HepG2 (cell line): Measurements from ENCODE around the gene SYNPR.

Experiments used
- ERF ChIP-seq: IDR thresholded peaks from 2 replicates; pipeline ENCODE4 v1.6.1; 2018; ENCODE audit warnings: missing biosample characterization, missing genetic modification reagents
- MEIS2 ChIP-seq: sonication (generic); formaldehyde crosslinking; IDR thresholded peaks from 2 replicates; pipeline ENCODE4 v1.9.0; 2021; ENCODE audit warnings: mild to moderate bottlenecking, missing genetic modification reagents
- MZF1 ChIP-seq: sonication (generic); formaldehyde crosslinking; IDR thresholded peaks from 2 replicates; pipeline ENCODE4 v1.8.1; 2023; ENCODE audit warnings: mild to moderate bottlenecking, missing genetic modification reagents, borderline replicate concordance
- NFE2L1 ChIP-seq: sonication (generic); formaldehyde crosslinking; IDR thresholded peaks from 2 replicates; pipeline ENCODE4 v1.4.0; 2020; ENCODE audit warnings: missing genetic modification reagents, mild to moderate bottlenecking, borderline replicate concordance
- PHF21A ChIP-seq: sonication (generic); formaldehyde crosslinking; IDR thresholded peaks from 2 replicates; pipeline ENCODE4 v1.5.0; 2020; ENCODE audit warnings: mild to moderate bottlenecking, missing genetic modification reagents
- PTBP1 ChIP-seq: fragments of 200-400 bp; formaldehyde crosslinking; IDR thresholded peaks from 2 replicates; pipeline ENCODE4 v1.6.1; 2018; ENCODE audit warnings: low read length, low read depth; ENCODE audit not compliant: poor library complexity, severe bottlenecking
- RNF2 ChIP-seq: fragments of 450-650 bp; conservative IDR thresholded peaks from 2 replicates; pipeline ENCODE4 v1.6.1; 2016; ENCODE audit warnings: low read depth
- SALL2 ChIP-seq: sonication (generic); formaldehyde crosslinking; IDR thresholded peaks from 2 replicates; pipeline ENCODE4 v1.8.1; 2023; ENCODE audit warnings: mild to moderate bottlenecking, missing genetic modification reagents, inconsistent platforms
- SUZ12 ChIP-seq: fragments of 150-350 bp; IDR thresholded peaks from 2 replicates; pipeline ENCODE4 v1.6.1; 2014; ENCODE audit warnings: low read depth, low read length
- ZNF883 ChIP-seq: sonication (generic); formaldehyde crosslinking; IDR thresholded peaks from 2 replicates; pipeline ENCODE4 v1.5.1; 2020; ENCODE audit warnings: mild to moderate bottlenecking, missing genetic modification reagents; ENCODE audit errors: not compliant biosample characterization
- TF ChIP-seq, protein P1 (sequence below): sonication (generic); formaldehyde crosslinking; IDR thresholded peaks from 2 replicates; pipeline ENCODE4 v1.5.0; 2020; ENCODE audit warnings: mild to moderate bottlenecking, missing genetic modification reagents, moderate library complexity
- TF ChIP-seq, protein P2 (sequence below), 2 experiments: IDR thresholded peaks; 2 replicates each; pipeline ENCODE4 v1.6.1; 2011 to 2012; ENCODE audit warnings: low read length in 2 of 2, borderline replicate concordance in 1 of 2, low read depth in 1 of 2, mild to moderate bottlenecking in 1 of 2, moderate library complexity in 1 of 2
- TF ChIP-seq, protein P3 (sequence below): sonication (generic); formaldehyde crosslinking; IDR thresholded peaks from 2 replicates; pipeline ENCODE4 v1.4.0; 2020; ENCODE audit warnings: missing genetic modification reagents, low read depth, mild to moderate bottlenecking, borderline replicate concordance
- TF ChIP-seq, protein P4 (sequence below): sonication (generic); formaldehyde crosslinking; IDR thresholded peaks from 2 replicates; pipeline ENCODE4 v1.5.1; 2020; ENCODE audit warnings: mild to moderate bottlenecking, missing genetic modification reagents

DNA sequence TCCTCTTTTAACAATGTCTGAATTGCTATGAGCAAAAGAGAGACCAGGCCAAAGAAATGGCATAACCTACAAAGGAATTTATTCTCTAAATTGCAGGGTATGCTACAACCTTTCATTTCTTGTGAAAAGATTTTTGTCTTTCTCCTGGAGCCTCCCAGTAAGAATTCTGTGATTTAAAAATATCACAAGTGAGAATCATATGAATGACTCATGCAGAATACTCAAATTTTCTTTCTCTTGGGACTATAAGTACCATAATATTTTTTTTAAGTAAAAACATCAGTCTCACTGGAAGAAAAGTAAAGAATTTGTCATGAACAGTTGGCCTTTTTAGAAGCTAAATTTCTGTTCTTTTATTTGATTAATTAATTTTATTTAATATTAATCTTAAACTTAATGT is 26.3 kb downstream of the SYNPR start:
- TF ChIP-seq ERF (CRISPR knock-in tag) (no peak), RNF2 (no peak), SALL2 (no peak), ZNF883 (CRISPR knock-in tag) (no peak), MEIS2 (CRISPR knock-in tag) (no peak), MZF1 (CRISPR knock-in tag) (no peak), NFE2L1 (CRISPR knock-in tag) (no peak), PTBP1 (no peak), SUZ12 (no peak), PHF21A (CRISPR knock-in tag) (no peak)
- TF ChIP-seq, protein P1, sequence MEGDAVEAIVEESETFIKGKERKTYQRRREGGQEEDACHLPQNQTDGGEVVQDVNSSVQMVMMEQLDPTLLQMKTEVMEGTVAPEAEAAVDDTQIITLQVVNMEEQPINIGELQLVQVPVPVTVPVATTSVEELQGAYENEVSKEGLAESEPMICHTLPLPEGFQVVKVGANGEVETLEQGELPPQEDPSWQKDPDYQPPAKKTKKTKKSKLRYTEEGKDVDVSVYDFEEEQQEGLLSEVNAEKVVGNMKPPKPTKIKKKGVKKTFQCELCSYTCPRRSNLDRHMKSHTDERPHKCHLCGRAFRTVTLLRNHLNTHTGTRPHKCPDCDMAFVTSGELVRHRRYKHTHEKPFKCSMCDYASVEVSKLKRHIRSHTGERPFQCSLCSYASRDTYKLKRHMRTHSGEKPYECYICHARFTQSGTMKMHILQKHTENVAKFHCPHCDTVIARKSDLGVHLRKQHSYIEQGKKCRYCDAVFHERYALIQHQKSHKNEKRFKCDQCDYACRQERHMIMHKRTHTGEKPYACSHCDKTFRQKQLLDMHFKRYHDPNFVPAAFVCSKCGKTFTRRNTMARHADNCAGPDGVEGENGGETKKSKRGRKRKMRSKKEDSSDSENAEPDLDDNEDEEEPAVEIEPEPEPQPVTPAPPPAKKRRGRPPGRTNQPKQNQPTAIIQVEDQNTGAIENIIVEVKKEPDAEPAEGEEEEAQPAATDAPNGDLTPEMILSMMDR (CRISPR knock-in tag), result no peak
- TF ChIP-seq, protein P2, sequence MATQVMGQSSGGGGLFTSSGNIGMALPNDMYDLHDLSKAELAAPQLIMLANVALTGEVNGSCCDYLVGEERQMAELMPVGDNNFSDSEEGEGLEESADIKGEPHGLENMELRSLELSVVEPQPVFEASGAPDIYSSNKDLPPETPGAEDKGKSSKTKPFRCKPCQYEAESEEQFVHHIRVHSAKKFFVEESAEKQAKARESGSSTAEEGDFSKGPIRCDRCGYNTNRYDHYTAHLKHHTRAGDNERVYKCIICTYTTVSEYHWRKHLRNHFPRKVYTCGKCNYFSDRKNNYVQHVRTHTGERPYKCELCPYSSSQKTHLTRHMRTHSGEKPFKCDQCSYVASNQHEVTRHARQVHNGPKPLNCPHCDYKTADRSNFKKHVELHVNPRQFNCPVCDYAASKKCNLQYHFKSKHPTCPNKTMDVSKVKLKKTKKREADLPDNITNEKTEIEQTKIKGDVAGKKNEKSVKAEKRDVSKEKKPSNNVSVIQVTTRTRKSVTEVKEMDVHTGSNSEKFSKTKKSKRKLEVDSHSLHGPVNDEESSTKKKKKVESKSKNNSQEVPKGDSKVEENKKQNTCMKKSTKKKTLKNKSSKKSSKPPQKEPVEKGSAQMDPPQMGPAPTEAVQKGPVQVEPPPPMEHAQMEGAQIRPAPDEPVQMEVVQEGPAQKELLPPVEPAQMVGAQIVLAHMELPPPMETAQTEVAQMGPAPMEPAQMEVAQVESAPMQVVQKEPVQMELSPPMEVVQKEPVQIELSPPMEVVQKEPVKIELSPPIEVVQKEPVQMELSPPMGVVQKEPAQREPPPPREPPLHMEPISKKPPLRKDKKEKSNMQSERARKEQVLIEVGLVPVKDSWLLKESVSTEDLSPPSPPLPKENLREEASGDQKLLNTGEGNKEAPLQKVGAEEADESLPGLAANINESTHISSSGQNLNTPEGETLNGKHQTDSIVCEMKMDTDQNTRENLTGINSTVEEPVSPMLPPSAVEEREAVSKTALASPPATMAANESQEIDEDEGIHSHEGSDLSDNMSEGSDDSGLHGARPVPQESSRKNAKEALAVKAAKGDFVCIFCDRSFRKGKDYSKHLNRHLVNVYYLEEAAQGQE (IDR thresholded peaks at IDR 0.05; ENCODE audit: borderline replicate concordance in 1 of 2, low read depth in 1 of 2, low read length in 2 of 2), result no peak
- TF ChIP-seq, protein P3, sequence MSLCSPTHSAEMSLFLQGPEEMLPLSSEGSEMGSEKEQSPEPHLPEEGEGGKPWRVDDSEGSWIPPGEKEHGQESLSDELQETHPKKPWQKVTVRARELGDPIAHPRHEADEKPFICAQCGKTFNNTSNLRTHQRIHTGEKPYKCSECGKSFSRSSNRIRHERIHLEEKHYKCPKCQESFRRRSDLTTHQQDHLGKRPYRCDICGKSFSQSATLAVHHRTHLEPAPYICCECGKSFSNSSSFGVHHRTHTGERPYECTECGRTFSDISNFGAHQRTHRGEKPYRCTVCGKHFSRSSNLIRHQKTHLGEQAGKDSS (CRISPR knock-in tag), result no peak
- TF ChIP-seq, protein P4, sequence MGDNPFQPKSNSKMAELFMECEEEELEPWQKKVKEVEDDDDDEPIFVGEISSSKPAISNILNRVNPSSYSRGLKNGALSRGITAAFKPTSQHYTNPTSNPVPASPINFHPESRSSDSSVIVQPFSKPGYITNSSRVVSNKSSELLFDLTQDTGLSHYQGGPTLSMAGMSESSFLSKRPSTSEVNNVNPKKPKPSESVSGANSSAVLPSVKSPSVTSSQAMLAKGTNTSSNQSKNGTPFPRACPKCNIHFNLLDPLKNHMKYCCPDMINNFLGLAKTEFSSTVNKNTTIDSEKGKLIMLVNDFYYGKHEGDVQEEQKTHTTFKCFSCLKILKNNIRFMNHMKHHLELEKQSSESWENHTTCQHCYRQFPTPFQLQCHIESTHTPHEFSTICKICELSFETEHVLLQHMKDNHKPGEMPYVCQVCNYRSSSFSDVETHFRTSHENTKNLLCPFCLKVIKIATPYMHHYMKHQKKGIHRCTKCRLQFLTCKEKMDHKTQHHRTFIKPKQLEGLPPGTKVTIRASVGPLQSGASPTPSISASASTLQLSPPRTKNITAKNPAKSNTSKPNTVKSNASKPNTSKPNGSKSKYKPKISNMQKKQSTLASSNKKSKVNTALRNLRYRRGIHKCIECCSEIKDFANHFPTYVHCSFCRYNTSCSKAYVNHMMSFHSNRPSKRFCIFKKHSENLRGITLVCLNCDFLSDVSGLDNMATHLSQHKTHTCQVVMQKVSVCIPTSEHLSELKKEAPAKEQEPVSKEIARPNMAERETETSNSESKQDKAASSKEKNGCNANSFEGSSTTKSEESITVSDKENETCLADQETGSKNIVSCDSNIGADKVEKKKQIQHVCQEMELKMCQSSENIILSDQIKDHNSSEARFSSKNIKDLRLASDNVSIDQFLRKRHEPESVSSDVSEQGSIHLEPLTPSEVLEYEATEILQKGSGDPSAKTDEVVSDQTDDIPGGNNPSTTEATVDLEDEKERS (CRISPR knock-in tag), result no peak
